Cardiac septum (tissue), 1 donor: ENCODE measurements around the gene ZDHHC13. TPM values are rescaled to one million over a fixed set of nuclear protein-coding genes. Genes with fewer than 3 reads are reported as not detected.
"Not testable (repeated sequence)": the region's sequence is repeated elsewhere in the genome, so short reads cannot be mapped to it uniquely, and the experiment has no call there.

Source experiments
- DNase-seq: peaks from one replicate; pipeline ENCODE4 v3.0.0-alpha.2; 2020; ENCODE audit warnings: low spot score
- intact Hi-C: fragments of 100-400 bp; cut with DNase I; formaldehyde crosslinking; loops from one replicate; pipeline ENCODE4 v1.14.0; 2022
- total RNA-seq: library from RNA; stranded (reverse); fragmentation: NEBNext Ultra II Directional; extraction: Animal tissue kit (Norgen Biotek cat#: 25700); gene quantifications from one replicate; pipeline ENCODE4 v1.2.1, GENCODE V29; 2021
- donor health status: DM: no; HTN: no; CAD: no.

The ZDHHC13 gene
- total RNA-seq, 1 donor from 2014 or later = 7.8 TPM

DNA sequence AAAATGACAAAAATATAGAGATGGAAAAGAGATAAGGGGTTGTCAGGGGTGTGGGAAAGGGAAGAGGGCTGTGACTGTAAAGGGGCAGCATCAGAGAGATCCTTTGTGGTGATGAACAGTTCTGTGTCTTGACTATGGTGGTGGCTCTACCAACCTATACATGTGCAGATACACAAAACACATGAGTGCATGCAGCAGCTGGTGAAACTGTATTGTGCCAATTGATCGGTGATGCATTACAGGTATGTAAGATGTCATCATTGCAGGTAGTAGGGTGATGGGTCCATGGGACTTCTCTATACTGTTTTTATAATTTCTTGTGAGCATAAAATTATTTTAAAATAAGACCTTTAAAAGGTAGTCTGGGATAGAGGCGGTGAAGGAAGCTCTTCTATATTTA is 24.1 kb upstream of the ZDHHC13 start:
- DNase-seq = no peak
- intact Hi-C loops = no loop called here

DNA sequence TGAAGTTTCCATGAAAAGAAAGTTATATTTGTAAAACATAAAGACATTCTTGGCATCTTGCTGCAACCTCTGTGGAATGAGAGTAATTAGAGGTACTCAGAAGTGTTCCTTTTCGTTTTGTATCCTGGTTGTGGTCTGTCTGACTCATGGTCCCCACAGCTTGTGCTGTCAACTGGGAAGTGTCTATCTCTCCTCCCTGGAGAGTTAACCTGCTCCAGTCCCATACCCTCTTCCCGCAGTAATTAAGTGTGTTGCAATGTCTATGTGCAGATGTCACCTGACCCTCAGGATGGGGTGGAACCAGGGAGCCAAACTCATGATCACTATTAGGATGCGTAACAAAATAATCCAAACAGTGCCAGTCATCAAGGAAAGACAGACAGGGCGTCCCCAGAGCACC is 23.0 kb upstream of the ZDHHC13 start:
- intact Hi-C loops = no loop called here
- no peak for DNase-seq

DNA sequence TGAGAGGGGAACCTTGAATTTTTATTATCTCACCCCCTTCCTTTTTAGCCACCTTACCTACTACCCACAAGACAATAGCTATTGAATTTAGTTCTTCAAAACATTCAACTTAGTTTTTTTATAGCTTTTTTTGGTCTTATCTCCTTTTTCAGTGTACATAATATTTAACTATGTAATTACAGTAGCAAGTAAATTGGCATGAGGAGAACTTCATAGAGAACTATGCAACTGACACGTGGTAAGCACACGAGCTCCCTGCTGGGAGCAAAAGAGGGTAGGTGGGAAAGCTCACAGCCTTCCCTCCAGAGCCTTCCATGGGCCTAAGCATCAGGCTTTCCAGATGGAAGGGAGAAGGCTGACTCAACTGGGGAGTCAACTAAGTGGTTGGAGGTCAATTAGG is 22.1 kb upstream of the ZDHHC13 start:
- no peak for DNase-seq
- intact Hi-C loops = no loop called here

DNA sequence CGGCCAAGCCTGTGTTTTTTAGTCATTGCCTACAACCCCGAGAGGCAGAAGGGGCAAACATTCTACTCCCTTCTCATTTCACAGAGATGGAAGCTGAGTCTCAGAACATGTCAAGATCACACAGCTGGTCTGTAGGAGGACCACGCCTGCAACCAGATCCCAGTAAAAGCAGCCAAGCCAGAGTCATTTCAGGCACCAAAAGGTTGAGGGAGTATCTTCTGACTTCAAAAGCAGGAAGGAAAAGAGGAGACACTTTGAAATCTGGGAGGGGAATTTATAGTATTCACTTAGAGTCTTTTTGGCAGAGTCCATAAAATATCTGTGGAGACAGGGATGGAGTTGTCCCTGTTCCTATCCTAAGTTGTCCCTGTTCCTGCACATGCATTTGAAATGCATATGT is 17.9 kb upstream of the ZDHHC13 start:
- DNase-seq = no peak
- intact Hi-C loops = no loop called here

DNA sequence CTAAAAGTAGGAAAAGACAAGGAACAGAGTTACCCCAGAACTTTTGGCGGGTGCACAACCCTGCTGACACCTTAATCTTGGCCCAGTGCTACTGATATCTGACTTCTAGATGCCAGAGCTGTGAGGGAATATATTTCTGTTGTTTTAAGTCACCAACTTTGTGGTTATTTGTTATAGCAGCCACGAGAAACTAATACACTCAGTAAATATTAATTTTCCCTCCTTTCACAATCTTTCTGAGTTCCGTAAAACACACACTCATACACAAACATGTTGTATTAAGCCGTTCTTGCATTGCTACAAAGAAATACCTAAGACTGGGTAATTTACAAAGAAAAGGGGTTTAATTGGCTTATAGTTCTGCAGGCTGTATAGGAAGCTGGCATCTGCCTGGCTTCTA is 16.1 kb upstream of the ZDHHC13 start:
- intact Hi-C loops = no loop called here
- DNase-seq = no peak

DNA sequence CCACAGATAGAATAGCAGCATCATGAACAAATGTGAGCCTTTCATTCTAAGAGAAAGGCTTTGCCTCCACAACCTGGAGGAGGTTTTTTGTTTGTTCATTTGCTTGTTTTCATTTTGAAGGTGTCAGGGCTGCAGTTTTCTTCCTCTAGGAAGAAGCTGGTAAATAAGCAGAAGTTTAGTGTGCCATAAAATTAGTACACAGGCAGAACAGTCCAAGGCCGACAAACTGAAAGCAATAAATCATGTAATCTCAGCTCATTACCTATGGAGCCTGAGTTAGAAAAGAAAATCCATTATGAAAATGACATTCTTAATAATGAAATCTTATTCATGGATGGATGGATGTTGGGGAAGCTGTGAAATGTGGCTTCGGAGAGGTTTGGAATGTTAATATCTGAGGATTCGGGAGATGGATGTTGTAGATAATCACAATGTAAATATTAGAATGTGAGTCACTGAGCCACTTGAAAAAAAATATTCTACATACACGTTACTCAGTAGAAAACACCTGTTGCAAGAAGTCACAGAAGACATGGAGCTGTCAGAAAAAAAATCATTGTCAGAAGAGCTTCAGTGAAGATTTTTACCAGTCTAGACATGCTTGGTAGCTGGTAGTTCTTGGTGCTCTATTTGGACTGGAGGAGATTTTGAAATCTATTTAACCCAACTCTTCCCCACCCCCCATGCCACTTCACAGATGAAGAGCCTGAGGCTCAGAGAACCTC is 15.0 kb upstream of the ZDHHC13 start:
- intact Hi-C loops = no loop called here

DNA sequence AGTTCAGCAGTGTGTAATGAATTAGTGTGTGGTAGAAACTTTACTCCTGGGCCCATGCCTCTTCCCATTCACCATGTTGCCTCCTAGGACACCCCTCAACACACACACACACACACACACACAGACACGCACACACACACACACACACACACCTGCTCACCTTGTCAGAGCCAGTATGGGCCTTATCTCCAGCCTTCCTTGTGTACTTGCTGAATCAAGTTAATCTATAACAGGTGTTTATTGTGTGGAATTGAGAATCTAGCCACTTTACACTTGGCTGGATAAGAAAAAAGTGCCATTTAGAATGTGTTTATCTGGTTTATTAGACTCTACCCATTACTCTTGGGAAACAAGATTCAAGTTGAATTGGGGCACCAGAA is 14.5 kb upstream of the ZDHHC13 start:
- DNase-seq = no peak
- intact Hi-C loops = no loop called here

More for the DNA sequence above, 15.0 kb upstream of the ZDHHC13 start:
- no peak for DNase-seq

DNA sequence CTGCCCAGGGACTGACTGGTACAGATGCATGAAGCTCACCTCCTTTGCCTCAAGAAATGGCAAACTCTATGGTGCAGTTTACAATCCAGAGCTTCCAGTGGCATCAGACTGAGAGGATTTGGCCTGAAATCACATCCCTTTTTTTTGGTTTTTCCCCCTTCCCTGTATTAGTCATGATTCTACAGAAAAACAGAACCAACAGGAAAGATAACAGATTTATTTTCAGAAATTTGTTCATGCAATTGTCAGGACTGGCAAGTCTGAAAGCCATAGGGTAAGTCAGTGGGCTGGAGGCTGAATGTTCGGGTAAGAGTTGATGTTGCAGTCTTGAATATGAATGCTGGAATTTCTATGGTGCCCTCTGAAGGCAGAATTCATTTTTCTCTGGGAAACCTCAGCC is 12.0 kb upstream of the ZDHHC13 start:
- DNase-seq = no peak
- intact Hi-C loops = loop anchor here (5.0 kb wide), 1 partner anchor 33 kb away; no protein-coding TSS in a partner anchor

DNA sequence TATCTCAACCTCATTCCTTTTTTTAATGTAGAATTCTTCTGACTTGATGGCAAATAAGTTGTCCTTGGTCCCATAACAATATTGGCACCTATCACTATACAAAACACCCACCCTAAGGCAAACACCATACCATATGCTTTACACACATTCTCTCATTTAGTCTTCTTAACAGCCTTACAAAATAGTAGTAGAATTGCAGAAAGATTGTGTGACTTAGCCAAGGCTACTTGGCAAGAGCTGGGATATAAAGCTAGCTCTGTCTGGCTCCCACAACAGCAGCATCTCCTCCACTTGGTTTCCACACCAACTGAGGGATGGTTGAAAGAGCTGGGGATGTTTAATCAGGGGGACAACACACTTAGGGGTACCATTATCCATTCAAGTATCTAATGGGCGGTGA is 9.8 kb upstream of the ZDHHC13 start:
- no peak for DNase-seq
- intact Hi-C loops = loop anchor here (5.0 kb wide), 1 partner anchor 35 kb away; no protein-coding TSS in a partner anchor

DNA sequence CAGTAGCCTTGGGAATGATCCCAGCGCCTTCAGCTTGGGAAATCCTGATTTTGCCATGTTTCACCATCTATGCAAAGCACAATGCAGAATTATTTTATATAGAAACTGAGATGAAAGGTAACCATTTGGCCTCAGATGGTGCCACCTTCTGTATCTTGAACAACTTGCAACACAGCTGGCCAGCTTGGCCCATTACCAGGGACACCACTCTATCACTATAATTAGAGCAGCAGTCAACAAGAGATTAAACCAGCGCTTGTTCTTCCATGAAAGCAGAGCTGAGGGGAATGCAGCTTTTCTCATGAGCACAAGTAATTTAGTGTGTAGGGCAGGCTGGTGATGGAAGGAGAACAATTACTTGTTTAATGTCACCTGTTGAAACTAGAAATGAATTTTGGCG is 6.7 kb upstream of the ZDHHC13 start:
- intact Hi-C loops = no loop called here
- no peak for DNase-seq

DNA sequence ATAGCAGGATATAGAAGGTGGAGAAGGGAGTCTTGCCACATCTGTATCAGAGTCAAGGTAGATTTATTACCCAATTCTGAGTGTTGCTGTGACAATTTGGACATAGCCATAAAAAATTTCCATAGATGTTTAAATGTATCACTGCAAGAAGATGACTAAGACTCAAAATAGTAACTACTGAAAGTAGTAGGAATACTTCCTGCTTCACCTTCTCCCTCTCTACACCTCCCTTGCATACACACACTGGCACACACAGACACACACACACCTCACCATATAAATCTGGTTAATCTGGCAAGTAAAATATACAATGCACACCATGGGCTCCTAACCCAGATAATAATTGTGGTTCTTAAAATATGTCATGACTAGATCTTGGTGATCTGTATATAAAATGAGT is 5.2 kb upstream of the ZDHHC13 start:
- intact Hi-C loops = no loop called here
- DNase-seq = no peak

DNA sequence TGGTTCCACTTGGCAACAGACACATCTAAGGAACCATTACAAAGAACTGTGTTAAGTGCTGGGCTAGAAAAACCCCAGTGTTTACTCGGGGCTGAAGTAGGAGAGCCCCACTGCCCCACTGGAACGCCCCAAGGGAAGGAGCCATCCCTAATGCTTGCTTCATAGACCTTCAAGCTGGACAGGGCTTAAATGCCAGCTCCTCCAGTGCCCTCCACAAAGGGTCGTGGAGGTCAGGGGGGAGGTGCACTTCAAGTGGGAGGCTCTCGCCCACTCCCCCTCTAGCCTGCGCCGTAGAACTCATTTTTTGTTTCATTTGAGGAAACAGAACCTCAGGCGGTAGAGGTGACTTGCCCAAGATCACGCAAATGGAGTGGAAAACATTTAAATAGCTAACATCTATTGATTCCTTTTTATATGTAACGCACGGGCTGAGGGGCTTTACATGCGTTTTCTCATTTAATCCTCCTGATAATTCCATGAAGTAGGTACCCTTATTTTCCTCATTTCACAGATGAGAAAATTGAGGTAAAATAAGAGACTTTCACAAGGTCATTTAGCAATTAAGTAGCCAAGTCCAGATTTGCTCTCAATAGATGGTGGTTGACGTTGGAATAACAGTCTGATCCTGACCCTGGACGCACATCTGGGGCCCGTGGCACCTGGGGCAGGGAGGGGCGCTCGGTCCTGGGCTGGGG is 545 bp upstream of the ZDHHC13 start:
- no peak for DNase-seq
- intact Hi-C loops = loop anchor here (5.0 kb wide), 1 partner anchor 51 kb away; no protein-coding TSS in a partner anchor

DNA sequence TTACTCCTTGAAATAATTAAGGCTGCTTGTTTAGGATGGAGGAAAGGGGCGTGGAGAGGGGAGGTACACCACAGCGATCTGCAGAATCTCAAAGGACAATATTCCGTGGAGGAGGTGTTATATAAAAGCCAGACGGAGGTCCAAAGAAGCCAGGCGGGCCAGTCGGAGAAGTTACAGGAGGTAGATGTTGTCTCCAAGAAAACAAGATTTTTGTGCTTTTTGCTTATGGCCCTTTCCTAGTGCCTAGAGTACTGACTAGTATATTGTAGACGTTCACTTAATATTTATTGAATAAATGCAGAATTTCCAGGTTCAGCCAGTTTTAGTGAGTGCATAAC is 761 bp downstream of the ZDHHC13 start:
- no peak for DNase-seq
- intact Hi-C loops = loop anchor here (5.0 kb wide), 1 partner anchor 50 kb away; no protein-coding TSS in a partner anchor

DNA sequence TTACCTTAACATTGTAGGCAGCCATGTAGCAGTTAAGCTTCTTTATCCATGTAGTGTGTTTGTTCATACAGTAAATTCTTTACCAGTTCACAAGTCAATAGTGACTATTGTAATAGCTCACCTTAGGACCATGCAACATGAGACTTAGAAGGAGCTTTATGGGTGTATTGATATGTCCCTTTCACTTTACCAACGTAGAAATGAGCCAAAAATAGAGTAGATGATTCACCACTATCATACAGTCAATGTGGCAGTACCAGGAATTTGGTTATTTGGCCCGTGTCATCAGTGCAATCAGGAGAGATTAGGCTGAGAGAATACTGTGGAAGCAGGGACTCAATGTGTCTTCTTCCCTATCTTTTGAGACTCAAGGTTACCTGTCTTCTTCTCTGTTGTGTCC is 4.7 kb downstream of the ZDHHC13 start:
- DNase-seq = no peak
- intact Hi-C loops = no loop called here

DNA sequence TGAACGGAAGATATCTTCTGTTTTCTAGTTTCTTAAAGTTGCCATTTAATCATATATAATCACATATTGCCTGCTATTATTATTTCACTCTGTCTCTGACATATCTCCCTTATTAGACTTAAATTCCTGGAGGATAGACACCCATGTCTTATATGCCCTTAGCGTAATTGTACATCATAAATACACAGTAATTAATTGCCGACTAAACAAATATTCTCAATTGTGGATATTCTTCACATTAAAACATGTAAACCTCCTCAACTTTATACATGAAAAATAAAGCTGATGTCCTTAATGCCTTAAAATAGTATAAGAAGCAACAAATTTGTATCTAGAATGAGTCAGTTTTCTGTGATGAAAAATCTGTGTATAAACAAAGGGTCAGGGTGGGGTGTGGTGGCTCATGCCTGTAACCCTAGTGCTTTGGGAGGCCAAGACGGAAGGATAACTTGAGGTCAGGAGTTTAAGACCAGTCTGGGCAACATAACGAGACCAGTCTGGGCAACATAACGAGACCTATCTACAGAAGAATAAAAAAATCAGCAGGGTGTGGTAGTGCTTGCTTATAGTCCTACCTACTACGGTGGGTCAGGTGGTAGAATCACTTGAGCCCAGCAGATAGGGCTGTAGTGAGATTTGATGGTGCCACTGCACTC is 6.1 kb downstream of the ZDHHC13 start:
- DNase-seq = no peak
- intact Hi-C loops = no loop called here

DNA sequence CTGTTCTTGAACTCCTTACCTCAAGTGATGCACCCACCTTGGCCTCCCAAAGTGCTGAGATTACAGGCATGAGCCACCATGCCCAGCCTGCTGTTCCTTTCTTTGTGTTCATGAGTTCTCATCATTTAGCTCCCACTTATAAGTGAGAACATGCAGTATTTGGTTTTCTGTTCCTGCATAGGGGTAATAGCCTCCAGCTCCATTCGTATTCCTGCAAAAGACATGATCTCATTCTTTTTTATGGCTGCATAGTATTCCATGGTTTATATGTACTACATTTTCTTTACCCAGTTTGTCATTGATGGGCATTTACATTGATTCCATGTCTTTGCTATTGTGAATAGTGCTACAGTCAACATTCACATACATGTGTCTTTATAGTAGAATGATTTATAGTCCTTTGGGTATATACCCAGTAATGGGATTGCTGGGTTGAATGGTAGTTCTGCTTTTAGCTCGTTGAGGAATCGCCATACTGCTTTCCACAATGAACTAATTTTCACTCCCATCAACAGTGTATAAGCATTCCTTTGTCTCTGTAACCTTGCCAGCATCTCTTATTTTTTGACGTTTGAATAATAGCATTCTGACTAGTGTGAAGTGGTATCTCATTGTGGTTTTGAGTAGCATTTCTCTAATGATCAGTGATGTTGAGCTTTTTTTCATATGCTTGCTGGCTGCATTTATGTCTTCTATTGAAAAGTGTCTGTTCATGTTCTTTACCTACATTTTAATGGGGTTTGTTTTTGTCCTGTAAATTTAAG is 9.8 kb downstream of the ZDHHC13 start:
- intact Hi-C loops, DNase-seq: not testable (repeated sequence)

DNA sequence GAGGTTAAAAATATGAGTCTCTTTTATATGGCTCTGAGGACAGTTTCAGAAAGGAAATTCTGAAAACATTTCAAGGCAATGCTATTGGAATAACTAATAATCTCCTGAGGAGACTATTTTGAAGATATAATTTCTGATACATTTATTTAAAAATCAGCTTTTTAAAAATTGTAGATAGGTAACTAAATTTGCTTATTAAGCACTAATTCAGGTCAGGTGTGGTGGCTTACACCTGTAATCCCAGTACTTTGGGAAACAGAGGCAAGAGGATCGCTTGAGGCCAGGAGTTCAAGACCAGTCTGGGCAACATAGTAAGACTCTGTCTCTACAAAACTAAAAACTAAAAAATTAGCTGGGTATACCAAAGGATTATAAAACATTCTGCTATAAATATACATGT is 17.0 kb downstream of the ZDHHC13 start:
- intact Hi-C loops = no loop called here
- DNase-seq = no peak

DNA sequence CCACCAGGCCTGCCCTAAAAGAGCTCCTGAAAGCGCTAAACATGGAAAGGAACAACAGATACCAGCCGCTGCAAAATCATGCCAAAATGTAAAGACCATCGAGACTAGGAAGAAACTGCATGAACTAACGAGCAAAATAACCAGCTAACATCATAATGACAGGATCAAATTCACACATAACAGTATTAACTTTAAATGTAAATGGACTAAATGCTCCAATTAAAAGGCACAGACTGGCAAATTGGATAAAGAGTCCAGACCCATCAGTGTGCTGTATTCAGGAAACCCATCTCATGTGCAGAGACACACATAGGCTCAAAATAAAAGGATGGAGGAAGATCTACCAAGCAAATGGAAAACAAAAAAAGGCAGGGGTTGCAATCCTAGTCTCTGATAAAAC is 19.9 kb downstream of the ZDHHC13 start:
- intact Hi-C loops, DNase-seq: not testable (repeated sequence)

DNA sequence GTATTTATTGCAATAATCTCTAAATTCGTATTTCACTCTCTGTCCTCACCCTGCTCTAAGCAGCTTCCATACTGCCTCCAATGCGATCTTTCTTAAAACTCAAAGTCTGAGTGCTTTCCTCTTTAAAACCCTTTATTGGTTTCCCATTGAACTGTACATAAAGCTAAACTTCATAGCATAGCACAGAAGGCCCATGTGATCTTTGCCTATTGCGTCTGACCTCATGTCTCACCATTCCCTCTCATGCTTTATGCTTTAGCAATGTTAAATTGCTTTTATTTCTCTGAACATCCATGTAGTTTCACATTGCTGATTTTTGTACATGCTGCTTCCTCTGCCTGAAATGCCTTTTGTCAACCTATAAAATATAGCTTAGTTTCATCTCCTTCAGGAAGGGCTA is 28.4 kb downstream of the ZDHHC13 start:
- intact Hi-C loops = no loop called here
- DNase-seq = no peak

DNA sequence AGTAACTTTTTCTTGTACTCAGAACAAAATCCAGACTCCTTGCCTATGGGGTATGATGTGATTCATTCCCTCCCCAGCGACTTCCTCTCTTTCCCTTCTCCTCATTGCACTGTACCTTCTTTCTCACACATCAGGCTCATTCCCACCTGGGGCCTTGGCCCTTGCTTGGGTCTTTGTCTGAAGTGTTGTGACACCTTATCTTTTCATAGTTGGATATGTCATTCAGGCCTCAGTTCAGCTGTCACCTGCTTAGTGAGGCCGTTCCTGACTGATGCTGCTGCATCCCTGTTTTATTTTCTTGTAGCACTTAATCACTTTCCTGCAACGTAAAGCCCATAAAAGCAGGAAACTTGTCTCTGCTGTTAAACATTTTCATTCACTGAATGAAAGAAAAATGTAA is 39.9 kb downstream of the ZDHHC13 start:
- no peak for DNase-seq
- intact Hi-C loops = no loop called here
